Activated CD8-positive, alpha-beta memory T cell treated with anti-CD3 and anti-CD28 coated beads, Interleukin-2, amount 10 ng/mL, durations not matched to agents 7 days and 5 days (primary cell): ENCODE data around the gene HBA2. TPM values are rescaled to one million over a fixed set of nuclear protein-coding genes. Genes with fewer than 3 reads are reported as not detected.
"Not testable (repeated sequence)": the region's sequence is repeated elsewhere in the genome, so short reads cannot be mapped to it uniquely, and the experiment has no call there.

Experiments
- ATAC-seq: fragments of 150-1000 bp; cut with Tn5 transposase; one replicate; pipeline ENCODE4 v1.10.0; 2021; ENCODE audit warnings: moderate library complexity
- CTCF ChIA-PET: fragments of 350-600 bp; sonication (Branson Sonifier 250); formaldehyde crosslinking; loops from one replicate; lab custom pipeline; 2021; ENCODE audit warnings: antibody characterized with exemption; lab: Charles Lee
- DNase-seq: peaks from one replicate; pipeline ENCODE4 v3.0.0-alpha.2; 2020
- H3K27ac Mint-ChIP-seq: one replicate; pipeline ENCODE4 v1.8.0; 2021; ENCODE audit warnings: mild to moderate bottlenecking, mixed read lengths
- H3K27me3 Mint-ChIP-seq: one replicate; pipeline ENCODE4 v1.8.0; 2021; ENCODE audit warnings: mixed read lengths
- H3K36me3 Mint-ChIP-seq: one replicate; pipeline ENCODE4 v1.8.0; 2021; ENCODE audit warnings: mild to moderate bottlenecking, mixed read lengths
- H3K4me1 Mint-ChIP-seq: one replicate; pipeline ENCODE4 v1.8.0; 2021; ENCODE audit warnings: mixed read lengths
- H3K4me3 Mint-ChIP-seq: one replicate; pipeline ENCODE4 v1.8.0; 2021; ENCODE audit warnings: mild to moderate bottlenecking, moderate library complexity, mixed read lengths
- H3K9me3 Mint-ChIP-seq: one replicate; pipeline ENCODE4 v1.8.0; 2022; ENCODE audit warnings: low read depth, mixed read lengths
- total RNA-seq, 2 experiments: library from RNA; stranded (reverse); gene quantifications; one replicate each; pipeline ENCODE4 v1.2.3, GENCODE V29; 2021

The HBA2 gene
- total RNA-seq, 2 experiments from 2014 or later = not detected

DNA sequence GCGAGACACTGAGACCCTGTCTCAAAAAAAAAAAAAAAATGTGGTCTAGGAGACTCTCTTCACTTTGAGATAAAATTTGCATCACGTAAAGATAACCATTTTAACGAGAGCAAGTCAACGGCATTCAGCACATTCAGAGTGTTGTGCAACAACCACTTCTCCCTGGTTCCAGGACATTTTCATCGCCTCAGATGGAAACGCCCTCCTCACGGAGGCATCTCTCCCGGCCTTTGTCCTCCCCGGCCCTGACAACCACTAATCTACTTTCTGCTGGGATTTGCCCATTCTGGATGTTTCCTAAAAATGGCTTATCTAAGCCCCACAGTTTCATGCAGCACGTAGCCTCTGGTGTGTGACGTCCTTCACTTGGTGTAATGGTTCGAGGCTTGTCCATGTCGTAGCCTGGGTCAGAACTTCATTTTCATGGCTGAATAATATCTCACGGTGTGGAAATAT is 27.9 kb upstream of the HBA2 start:
- no peak for DNase-seq
- no peaks in the 10 kb centered on the region for H3K36me3 Mint-ChIP-seq
- H3K4me1 Mint-ChIP-seq = no peaks in the 10 kb centered on the region
- no peak for ATAC-seq
- no peaks in the 10 kb centered on the region for H3K9me3 Mint-ChIP-seq
- CTCF ChIA-PET = no interaction called here
- peaks cover 26% of the 10 kb centered on the region for H3K27me3 Mint-ChIP-seq
- H3K4me3 Mint-ChIP-seq = no peak overlapping the region
- H3K27ac Mint-ChIP-seq = no peak overlapping the region

DNA sequence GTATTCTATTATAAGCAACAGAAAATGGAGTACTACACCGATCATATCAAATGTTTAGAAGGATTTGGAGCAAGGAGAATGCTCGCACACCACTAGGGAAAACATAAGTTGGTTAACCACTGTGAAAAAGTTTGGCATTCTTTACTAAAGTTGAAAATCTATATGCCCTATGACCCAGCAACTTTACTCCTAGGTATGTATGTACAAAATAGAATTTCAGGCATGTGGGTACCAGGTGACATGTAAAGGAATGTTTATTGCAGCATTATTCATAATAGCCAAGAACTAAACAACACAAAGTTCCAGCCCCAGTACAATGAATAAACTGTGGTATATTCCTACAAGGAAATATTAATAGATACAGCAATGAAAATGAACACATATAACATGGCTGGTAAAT is 26.0 kb upstream of the HBA2 start:
- CTCF ChIA-PET = no interaction called here
- H3K36me3 Mint-ChIP-seq = no peaks in the 10 kb centered on the region
- ATAC-seq (no peak), DNase-seq (no peak)
- H3K9me3 Mint-ChIP-seq = no peaks in the 10 kb centered on the region
- no peaks in the 10 kb centered on the region for H3K4me1 Mint-ChIP-seq
- H3K27me3 Mint-ChIP-seq = peaks cover 33% of the 10 kb centered on the region
- H3K4me3 Mint-ChIP-seq = no peak overlapping the region
- no peak overlapping the region for H3K27ac Mint-ChIP-seq

DNA sequence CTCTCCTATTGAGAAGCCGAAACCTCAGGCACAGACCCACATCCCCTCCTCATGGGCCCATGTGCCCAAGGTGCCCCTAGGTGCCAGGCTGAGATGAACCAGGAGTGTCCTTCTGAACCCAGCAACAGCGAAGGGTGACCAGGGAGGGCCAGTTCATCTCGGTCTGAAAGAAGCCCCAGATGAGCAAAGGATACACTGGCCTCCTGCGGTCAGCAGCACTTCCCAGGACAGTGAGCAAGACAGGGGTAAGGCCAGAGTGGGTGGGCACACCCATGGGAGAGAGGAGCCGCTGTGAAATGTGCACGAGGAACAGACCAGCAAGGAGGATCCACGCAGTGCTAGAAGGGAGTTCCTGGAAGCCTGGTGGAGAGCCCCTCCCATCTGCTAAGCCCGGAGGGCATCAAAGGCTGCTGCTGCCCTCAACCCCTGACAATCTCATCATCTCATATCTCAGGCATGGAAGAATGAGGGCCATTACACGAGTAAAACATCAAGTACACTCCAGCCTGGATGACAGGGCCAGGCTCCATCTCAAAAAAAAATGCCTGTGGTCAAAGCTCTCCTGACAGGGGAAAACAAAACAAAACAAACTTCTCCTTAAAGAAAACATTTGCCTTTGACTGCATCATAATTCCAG is 23.5 kb upstream of the HBA2 start:
- CTCF ChIA-PET = no interaction called here
- Mint-ChIP-seq H3K9me3 (no peaks in the 10 kb centered on the region), H3K4me1 (no peaks in the 10 kb centered on the region), H3K27me3 (peaks cover 42% of the 10 kb centered on the region), H3K36me3 (no peaks in the 10 kb centered on the region), H3K27ac (no peak overlapping the region), H3K4me3 (no peak overlapping the region)
- ATAC-seq (no peak), DNase-seq (no peak)

DNA sequence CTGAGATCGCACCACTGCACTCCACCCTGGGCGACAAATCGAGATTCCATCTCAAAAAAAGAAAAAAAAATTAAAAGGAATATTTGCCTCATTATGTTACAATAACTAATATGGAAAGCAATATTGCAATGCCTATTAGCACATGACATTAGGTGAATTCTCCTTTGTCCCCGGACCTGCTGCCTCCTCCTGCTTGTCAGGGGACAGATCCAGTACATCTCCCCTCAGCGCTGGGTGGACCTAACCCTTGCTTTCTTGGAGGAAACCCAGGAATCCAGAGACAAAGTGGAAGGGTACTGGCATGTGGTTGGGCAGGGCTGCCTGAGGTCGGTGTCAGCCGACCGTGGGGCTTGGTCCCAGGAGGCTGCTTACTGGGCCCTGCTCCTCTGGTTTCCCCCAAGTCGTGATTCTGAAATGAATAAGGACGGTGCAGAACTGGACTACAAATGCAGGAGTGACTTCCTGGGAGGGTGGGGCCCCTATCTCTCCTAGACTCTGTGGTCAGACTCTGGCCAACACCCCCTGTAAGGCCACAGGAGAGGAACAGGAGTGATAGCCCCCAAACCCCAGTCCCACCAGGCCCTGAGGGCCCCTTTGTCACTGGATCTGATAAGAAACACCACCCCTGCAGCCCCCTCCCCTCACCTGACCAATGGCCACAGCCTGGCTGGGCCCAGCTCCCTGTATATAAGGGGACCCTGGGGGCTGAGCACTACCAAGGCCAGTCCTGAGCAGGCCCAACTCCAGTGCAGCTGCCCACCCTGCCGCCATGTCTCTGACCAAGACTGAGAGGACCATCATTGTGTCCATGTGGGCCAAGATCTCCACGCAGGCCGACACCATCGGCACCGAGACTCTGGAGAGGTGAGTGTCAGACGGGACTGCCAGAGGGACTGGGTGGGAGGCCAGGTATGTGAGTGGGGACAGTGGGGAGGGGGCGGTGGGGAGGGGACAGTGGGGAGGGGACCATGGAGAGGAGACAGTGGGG is 20.2 kb upstream of the HBA2 start, which contains the start of gene HBZ:
HBZ (plus strand) TSS at position 504 of the 988 bp plus-strand sequence; CDS start at position 770, 266 bp downstream.
- ATAC-seq (no peak), DNase-seq (no peak)
- Mint-ChIP-seq H3K9me3 (no peaks in the 10 kb centered on the region), H3K27ac (no peak within 1 kb of the TSS), H3K4me1 (peaks cover 5% of the 10 kb centered on the region), H3K27me3 (peaks cover 51% of the 10 kb centered on the region), H3K36me3 (no peaks in the 10 kb centered on the region), H3K4me3 (no peak within 1 kb of the TSS)
- CTCF ChIA-PET = no interaction called here

DNA sequence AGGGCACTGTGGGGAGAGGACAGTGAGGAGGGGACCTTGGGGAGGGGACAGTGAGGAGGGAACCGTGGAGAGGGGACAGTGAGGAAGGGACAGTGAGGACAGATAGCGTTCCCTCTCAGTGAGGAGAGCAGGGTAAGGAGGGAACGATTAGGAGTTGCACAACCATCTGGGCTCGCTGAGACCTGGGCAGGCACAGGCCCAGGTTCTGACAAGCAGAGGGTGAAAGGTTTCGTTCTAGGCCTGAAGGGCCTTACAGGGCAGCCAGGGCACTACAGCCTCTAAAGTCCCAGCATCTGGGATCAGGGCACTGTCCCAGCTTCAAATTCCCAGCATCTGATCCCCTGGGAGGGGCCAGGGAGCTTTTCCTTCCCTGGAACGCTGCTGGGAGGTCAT is 19.6 kb upstream of the HBA2 start:
- H3K4me1 Mint-ChIP-seq, H3K36me3 Mint-ChIP-seq, DNase-seq, H3K4me3 Mint-ChIP-seq, CTCF ChIA-PET, ATAC-seq, H3K9me3 Mint-ChIP-seq, H3K27ac Mint-ChIP-seq: not testable (repeated sequence)
- H3K27me3 Mint-ChIP-seq = peaks cover 56% of the 10 kb centered on the region

DNA sequence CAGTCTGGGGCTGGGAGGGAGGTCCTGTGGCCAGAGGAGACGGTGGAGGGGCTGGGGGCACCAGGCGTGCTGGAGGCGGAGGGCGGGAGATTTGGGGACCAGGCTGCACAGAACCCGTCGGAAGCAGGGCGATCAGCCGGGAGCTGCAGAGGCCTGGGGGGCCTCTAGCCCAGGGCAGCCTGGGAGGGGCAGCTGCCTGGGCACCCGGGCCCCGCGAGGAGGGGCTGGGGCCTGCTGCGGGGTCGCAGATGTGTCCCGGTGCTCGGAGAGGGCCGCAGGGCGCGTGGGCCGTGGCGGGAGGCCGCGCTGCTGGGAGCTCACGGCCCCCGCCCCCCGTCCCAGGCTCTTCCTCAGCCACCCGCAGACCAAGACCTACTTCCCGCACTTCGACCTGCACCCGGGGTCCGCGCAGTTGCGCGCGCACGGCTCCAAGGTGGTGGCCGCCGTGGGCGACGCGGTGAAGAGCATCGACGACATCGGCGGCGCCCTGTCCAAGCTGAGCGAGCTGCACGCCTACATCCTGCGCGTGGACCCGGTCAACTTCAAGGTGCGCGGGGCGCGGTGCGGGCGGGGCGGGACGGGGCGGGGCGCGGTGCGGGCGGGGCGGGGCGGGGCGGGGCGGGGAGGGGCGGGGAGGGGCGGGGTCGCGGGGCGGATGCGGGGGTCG is 19.0 kb upstream of the HBA2 start:
- CTCF ChIA-PET = not testable (repeated sequence)
- H3K27me3 Mint-ChIP-seq = peaks cover 56% of the 10 kb centered on the region

DNA sequence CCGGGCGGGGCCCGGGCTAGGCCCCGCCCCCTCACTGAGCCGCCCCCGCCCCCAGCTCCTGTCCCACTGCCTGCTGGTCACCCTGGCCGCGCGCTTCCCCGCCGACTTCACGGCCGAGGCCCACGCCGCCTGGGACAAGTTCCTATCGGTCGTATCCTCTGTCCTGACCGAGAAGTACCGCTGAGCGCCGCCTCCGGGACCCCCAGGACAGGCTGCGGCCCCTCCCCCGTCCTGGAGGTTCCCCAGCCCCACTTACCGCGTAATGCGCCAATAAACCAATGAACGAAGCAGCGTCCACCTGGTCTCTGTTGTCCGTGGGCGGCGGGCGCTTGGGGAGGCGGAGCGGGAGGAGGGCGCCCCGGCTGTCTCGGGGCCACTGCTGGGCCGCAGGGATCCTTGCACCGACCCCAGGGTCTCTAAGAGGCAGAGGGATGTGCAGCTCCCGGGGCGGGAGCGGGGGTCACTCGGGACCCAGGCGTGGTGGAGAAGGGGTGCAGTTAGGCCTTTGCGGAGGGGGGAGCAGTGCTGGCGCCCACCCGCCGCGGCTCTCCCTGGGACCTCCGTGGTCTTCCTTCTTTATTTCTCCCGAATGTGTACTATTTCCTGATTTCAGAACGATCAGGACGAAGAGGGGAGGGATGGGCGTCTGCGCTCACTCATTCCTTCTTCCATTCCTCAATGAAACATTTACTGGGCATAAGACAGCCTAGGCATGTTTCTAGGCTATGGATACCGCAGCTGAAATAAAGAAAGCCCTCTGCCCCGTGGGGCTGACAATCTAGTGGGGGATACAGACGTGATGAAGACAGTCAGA is 18.3 kb upstream of the HBA2 start:
- DNase-seq = no peak
- peaks cover 5% of the 10 kb centered on the region for H3K4me1 Mint-ChIP-seq
- H3K9me3 Mint-ChIP-seq = no peaks in the 10 kb centered on the region
- peaks cover 53% of the 10 kb centered on the region for H3K27me3 Mint-ChIP-seq
- no peak overlapping the region for H3K27ac Mint-ChIP-seq
- CTCF ChIA-PET = interaction anchor here (0.8 kb wide), 1 partner anchor 58 kb away, joined by 3 read pairs; no protein-coding TSS in a partner anchor
- peak; percentile 55 for ATAC-seq
- peak overlapping the region; percentile 50 for H3K4me3 Mint-ChIP-seq
- no peaks in the 10 kb centered on the region for H3K36me3 Mint-ChIP-seq

More for the DNA sequence above, 19.0 kb upstream of the HBA2 start:
- not testable (repeated sequence) for H3K36me3 Mint-ChIP-seq, H3K4me1 Mint-ChIP-seq, H3K9me3 Mint-ChIP-seq, H3K27ac Mint-ChIP-seq, H3K4me3 Mint-ChIP-seq, DNase-seq
- ATAC-seq = peak; percentile 76

DNA sequence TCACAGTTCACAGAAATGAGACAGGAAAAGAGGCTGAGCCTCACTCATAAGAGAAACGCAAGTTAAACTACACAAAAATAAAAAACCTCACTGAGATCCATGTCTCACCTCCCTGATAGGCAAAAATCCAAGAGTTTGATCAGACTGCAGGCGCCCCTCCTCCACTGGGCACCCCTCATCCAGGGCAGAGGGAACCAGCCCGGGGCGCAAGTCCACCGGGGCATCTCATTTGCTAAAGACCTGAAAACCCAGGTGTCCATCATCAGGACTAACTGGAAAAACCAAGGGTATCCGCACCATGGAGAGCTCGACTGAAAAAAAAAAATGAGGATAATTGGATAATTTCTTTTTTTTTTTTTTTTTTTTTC is 17.7 kb upstream of the HBA2 start:
- H3K36me3 Mint-ChIP-seq = no peaks in the 10 kb centered on the region
- ATAC-seq = no peak
- peak overlapping the region; percentile 50 for H3K4me3 Mint-ChIP-seq
- no peak for DNase-seq
- CTCF ChIA-PET = interaction anchor here (0.7 to 0.8 kb wide), 2 partner anchors 27 to 58 kb away, joined by 3 read pairs; no protein-coding TSS in a partner anchor
- H3K27ac Mint-ChIP-seq = no peak overlapping the region
- H3K27me3 Mint-ChIP-seq = peaks cover 52% of the 10 kb centered on the region
- peaks cover 5% of the 10 kb centered on the region for H3K4me1 Mint-ChIP-seq
- H3K9me3 Mint-ChIP-seq = no peaks in the 10 kb centered on the region

DNA sequence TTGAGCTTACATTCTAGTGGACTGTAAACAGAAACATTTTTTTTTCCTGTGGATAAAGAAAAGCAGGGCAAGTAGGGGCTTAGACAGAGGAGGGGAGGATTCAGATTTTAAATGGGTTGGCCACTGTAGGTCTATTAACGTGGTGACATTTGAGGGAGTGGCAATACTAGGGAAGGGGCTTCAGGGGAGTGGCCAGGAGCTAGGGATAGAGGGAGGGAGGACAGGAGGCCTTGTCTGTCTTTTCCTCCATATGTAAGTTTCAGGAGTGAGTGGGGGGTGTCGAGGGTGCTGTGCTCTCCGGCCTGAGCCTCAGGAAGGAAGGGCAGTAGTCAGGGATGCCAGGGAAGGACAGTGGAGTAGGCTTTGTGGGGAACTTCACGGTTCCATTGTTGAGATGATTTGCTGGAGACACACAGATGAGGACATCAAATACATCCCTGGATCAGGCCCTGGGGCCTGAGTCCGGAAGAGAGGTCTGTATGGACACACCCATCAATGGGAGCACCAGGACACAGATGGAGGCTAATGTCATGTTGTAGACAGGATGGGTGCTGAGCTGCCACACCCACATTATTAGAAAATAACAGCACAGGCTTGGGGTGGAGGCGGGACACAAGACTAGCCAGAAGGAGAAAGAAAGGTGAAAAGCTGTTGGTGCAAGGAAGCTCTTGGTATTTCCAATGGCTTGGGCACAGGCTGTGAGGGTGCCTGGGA is 13.4 kb upstream of the HBA2 start:
- Mint-ChIP-seq H3K4me3 (no peak overlapping the region), H3K4me1 (peaks cover 5% of the 10 kb centered on the region), H3K27me3 (peaks cover 42% of the 10 kb centered on the region), H3K9me3 (no peaks in the 10 kb centered on the region), H3K27ac (no peak overlapping the region), H3K36me3 (no peaks in the 10 kb centered on the region)
- no peak for DNase-seq
- ATAC-seq = no peak
- CTCF ChIA-PET = interaction anchor here (1.1 kb wide), 1 partner anchor 34 kb away, joined by 4 read pairs; no protein-coding TSS in a partner anchor

DNA sequence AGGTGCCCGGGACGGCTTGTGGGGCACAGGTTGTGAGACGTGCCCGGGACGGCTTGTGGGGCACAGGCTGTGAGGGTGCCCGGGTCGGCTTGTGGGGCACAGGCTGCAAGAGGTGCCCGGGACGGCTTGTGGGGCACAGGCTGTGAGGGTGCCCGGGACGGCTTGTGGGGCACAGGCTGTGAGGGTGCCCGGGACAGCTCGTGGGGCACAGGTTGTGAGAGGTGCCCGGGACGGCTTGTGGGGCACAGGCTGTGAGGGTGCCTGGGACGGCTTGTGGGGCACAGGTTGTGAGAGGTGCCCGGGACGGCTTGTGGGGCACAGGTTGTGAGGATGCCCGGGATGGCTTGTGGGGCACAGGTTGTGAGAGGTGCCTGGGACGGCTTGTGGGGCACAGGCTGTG is 12.4 kb upstream of the HBA2 start:
- H3K36me3 Mint-ChIP-seq, DNase-seq, H3K4me3 Mint-ChIP-seq, H3K9me3 Mint-ChIP-seq, H3K27ac Mint-ChIP-seq, H3K4me1 Mint-ChIP-seq, CTCF ChIA-PET, ATAC-seq: not testable (repeated sequence)
- H3K27me3 Mint-ChIP-seq = peaks cover 39% of the 10 kb centered on the region

DNA sequence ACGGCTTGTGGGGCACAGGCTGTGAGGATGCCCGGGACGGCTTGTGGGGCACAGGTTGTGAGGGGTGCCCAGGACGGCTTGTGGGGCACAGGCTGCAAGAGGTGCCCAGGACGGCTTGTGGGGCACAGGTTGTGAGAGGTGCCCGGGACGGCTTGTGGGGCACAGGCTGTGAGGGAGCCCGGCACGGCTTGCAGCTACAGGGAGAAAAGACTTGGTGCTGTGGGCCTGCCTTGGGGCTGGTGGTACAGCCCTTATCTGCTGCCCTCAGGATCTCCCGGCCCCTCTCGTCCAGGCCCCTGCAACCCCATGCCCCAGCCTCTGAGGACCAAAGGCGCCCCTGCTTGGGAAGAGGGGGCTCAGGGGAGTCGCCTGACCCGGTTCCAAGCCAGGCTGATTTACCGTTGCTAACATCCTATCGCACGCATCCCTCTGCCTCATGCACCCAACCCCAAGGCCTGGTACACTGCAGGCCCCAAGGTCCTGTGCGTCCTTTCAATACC is 11.9 kb upstream of the HBA2 start:
- peaks cover 1% of the 10 kb centered on the region for H3K4me1 Mint-ChIP-seq
- DNase-seq (no peak), ATAC-seq (no peak)
- CTCF ChIA-PET = no interaction called here
- no peak overlapping the region for H3K4me3 Mint-ChIP-seq
- H3K27ac Mint-ChIP-seq = no peak overlapping the region
- H3K36me3 Mint-ChIP-seq = no peaks in the 10 kb centered on the region
- H3K9me3 Mint-ChIP-seq = no peaks in the 10 kb centered on the region
- H3K27me3 Mint-ChIP-seq = peaks cover 40% of the 10 kb centered on the region
